ENCODE data around the gene FAM174A. TPM values are rescaled to one million over a fixed set of nuclear protein-coding genes. Genes with fewer than 3 reads are reported as not detected.

Gene FAM174A
- total RNA-seq, 1 experiment from 2014 or later = 66.2 TPM

DNA sequence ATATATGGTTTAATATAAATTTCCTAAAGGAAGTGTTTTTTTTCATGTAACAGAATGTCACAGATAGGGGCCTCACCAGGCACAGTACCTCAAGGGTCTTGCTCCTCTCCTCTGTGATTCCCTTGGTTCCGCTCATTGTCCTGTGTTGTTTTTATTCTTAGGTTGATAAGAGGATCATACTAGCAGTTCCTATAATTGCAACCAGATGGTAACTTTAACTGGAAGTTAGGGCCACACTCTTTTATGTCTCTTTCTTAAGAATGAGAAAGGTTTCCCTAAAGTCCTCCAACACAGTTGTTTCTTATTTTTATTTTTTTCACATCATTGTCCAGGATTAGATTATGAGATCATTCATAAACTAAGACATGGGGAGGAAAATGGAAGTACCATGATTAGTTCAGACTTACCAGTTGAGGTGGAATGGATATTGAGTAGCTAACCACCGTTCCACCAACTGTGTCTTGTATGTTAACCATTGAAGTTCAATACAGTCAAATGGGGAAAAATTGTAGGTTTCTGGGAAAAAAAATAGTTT lies 41.1 kb downstream of the FAM174A start:
- peaks cover 8% of the 10 kb centered on the region for H3K4me1 ChIP-seq (ENCODE audit: insufficient read depth, low read length)
- H3K4me3 ChIP-seq (ENCODE audit: low read length) = no peak overlapping the region
- no peaks in the 10 kb centered on the region for H3K36me3 ChIP-seq (ENCODE audit: low read depth, low read length)
- intact Hi-C loops (cut with micrococcal nuclease) = no loop called here
- H3K4me2 ChIP-seq (ENCODE audit: low read length) = no peak overlapping the region
- H2AFZ ChIP-seq (ENCODE audit: low read length) = no peak overlapping the region
- no peak overlapping the region for H3K9ac ChIP-seq (ENCODE audit: low read length)
- H3K9me3 ChIP-seq (ENCODE audit: low read length) = no peaks in the 10 kb centered on the region
- POLR2A ChIA-PET (ENCODE audit: unreplicated experiment) = no interaction called here
- H3K79me2 ChIP-seq (ENCODE audit: low read length) = no peaks in the 10 kb centered on the region
- no peak for TF ChIP-seq EZH2 (IDR thresholded peaks at IDR 0.05; ENCODE audit: low read length, unreplicated experiment)
- TF ChIP-seq, protein P1, sequence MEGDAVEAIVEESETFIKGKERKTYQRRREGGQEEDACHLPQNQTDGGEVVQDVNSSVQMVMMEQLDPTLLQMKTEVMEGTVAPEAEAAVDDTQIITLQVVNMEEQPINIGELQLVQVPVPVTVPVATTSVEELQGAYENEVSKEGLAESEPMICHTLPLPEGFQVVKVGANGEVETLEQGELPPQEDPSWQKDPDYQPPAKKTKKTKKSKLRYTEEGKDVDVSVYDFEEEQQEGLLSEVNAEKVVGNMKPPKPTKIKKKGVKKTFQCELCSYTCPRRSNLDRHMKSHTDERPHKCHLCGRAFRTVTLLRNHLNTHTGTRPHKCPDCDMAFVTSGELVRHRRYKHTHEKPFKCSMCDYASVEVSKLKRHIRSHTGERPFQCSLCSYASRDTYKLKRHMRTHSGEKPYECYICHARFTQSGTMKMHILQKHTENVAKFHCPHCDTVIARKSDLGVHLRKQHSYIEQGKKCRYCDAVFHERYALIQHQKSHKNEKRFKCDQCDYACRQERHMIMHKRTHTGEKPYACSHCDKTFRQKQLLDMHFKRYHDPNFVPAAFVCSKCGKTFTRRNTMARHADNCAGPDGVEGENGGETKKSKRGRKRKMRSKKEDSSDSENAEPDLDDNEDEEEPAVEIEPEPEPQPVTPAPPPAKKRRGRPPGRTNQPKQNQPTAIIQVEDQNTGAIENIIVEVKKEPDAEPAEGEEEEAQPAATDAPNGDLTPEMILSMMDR (conservative IDR thresholded peaks at IDR 0.05; ENCODE audit: low read depth, low read length) = no peak
- no peak for TF ChIP-seq EZH2phosphoT487 (IDR thresholded peaks at IDR 0.05; ENCODE audit: borderline replicate concordance, low read length)
- no peaks in the 10 kb centered on the region for H3K9me2 ChIP-seq (replicated peaks; ENCODE audit: low read length)
- CTCF ChIA-PET = no interaction called here
- H3K27ac ChIP-seq (ENCODE audit: low read length) = no peak overlapping the region
- H4K20me1 ChIP-seq (ENCODE audit: low read length) = no peaks in the 10 kb centered on the region
- ATAC-seq (no peak), DNase-seq (no peak)
- no peaks in the 10 kb centered on the region for H3K27me3 ChIP-seq (ENCODE audit: low read length)
- no peaks in the 10 kb centered on the region for H3F3A ChIP-seq (ENCODE audit: low read length, unreplicated experiment)
- no TSS peak for BruUV-seq (replicated peaks)

DNA sequence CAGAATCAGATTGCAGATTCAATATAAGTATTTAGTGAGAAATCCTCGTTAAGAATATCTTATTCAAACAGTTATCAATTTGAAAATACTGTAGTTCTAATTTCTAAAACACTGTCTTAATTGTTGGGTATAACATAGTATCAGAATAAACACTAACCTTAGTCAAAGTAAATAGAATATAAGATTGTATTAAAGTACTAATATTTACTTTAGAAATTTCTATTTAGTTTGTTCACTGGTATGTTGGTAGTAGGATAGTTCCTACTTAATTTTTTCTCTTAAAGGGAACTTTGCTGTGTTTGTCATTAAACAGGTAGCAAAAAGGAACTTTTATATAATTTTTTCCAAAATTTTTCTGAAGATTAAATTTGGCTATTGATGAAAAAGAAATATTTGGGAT lies 42.3 kb downstream of the FAM174A start:
- Histone ChIP-seq H3K9ac (ENCODE audit: low read length) (no peak overlapping the region), H3K9me3 (ENCODE audit: low read length) (no peaks in the 10 kb centered on the region), H3K4me1 (ENCODE audit: insufficient read depth, low read length) (peaks cover 8% of the 10 kb centered on the region), H3K36me3 (ENCODE audit: low read depth, low read length) (no peaks in the 10 kb centered on the region), H3K4me2 (ENCODE audit: low read length) (peak overlapping the region; percentile 9; the same call in 1 of the 2 replicates), H3K4me3 (ENCODE audit: low read length) (no peak overlapping the region), H3K79me2 (ENCODE audit: low read length) (no peaks in the 10 kb centered on the region), H3F3A (ENCODE audit: low read length, unreplicated experiment) (no peaks in the 10 kb centered on the region), H3K27me3 (ENCODE audit: low read length) (no peaks in the 10 kb centered on the region), H4K20me1 (ENCODE audit: low read length) (no peaks in the 10 kb centered on the region), H3K27ac (ENCODE audit: low read length) (no peak overlapping the region), H2AFZ (ENCODE audit: low read length) (no peak overlapping the region), H3K9me2 (replicated peaks; ENCODE audit: low read length) (no peaks in the 10 kb centered on the region)
- intact Hi-C loops (cut with micrococcal nuclease) = no loop called here
- TF ChIP-seq EZH2 (IDR thresholded peaks at IDR 0.05; ENCODE audit: low read length, unreplicated experiment) (no peak), EZH2phosphoT487 (IDR thresholded peaks at IDR 0.05; ENCODE audit: borderline replicate concordance, low read length) (no peak)
- TF ChIP-seq, protein P1 (conservative IDR thresholded peaks at IDR 0.05; ENCODE audit: low read depth, low read length) = no peak
- ChIA-PET CTCF (no interaction called here), POLR2A (ENCODE audit: unreplicated experiment) (no interaction called here)
- DNase-seq (no peak), ATAC-seq (peak; percentile 99)
- no TSS peak for BruUV-seq (replicated peaks)

DNA sequence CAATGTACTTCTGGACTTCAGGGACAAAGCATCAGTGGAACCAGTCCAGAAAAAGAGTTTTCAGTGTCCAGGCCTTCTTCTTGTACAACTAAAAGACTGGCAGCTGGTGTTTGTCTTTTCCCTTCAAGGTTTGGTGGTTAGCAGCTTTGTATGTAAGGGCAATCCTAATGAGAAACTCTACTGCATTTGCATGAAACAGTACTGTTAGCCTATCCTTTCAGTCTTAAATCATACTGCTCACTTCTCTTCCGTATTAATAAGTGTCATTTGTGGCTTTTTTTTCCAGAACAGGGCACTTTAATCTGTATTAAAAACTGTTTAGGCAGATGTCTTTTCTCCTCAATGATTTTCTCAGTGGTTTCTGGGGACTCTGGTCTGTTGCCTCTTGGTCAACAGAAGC lies 48.9 kb downstream of the FAM174A start:
- Histone ChIP-seq H3K9ac (ENCODE audit: low read length) (no peak overlapping the region), H3K9me2 (replicated peaks; ENCODE audit: low read length) (no peaks in the 10 kb centered on the region), H3K9me3 (ENCODE audit: low read length) (no peaks in the 10 kb centered on the region), H4K20me1 (ENCODE audit: low read length) (no peaks in the 10 kb centered on the region), H3K4me1 (ENCODE audit: insufficient read depth, low read length) (no peaks in the 10 kb centered on the region), H3F3A (ENCODE audit: low read length, unreplicated experiment) (no peaks in the 10 kb centered on the region), H3K4me3 (ENCODE audit: low read length) (no peak overlapping the region), H3K27me3 (ENCODE audit: low read length) (no peaks in the 10 kb centered on the region), H2AFZ (ENCODE audit: low read length) (no peak overlapping the region), H3K79me2 (ENCODE audit: low read length) (no peaks in the 10 kb centered on the region), H3K27ac (ENCODE audit: low read length) (no peak overlapping the region), H3K36me3 (ENCODE audit: low read depth, low read length) (no peaks in the 10 kb centered on the region), H3K4me2 (ENCODE audit: low read length) (no peak overlapping the region)
- ChIA-PET POLR2A (ENCODE audit: unreplicated experiment) (no interaction called here), CTCF (no interaction called here)
- TF ChIP-seq EZH2phosphoT487 (IDR thresholded peaks at IDR 0.05; ENCODE audit: borderline replicate concordance, low read length) = no peak
- TF ChIP-seq, protein P1 (conservative IDR thresholded peaks at IDR 0.05; ENCODE audit: low read depth, low read length) = no peak
- TF ChIP-seq EZH2 (IDR thresholded peaks at IDR 0.05; ENCODE audit: low read length, unreplicated experiment) = no peak
- no TSS peak for BruUV-seq (replicated peaks)
- DNase-seq (no peak), ATAC-seq (no peak)
- intact Hi-C loops (cut with micrococcal nuclease) = no loop called here
